ENCODE data around the gene AP2M1.

The AP2M1 gene

GRCh38 chr3:184184546-184185230, 10.0 kb downstream of the AP2M1 start:
- Mint-ChIP-seq H3K36me3 (peaks cover 7% of the 10 kb centered on the region), H3K27me3 (no peaks in the 10 kb centered on the region), H3K4me3 (peak overlapping the region; percentile 99), H3K4me1 (peaks cover 42% of the 10 kb centered on the region), H3K27ac (peak overlapping the region; percentile 98), H3K9me3 (no peaks in the 10 kb centered on the region)

- Mint-ChIP-seq H3K4me1 (peaks cover 48% of the 10 kb centered on the region), H3K27ac (peak overlapping the region; percentile 98), H3K9me3 (no peaks in the 10 kb centered on the region), H3K36me3 (peaks cover 9% of the 10 kb centered on the region), H3K4me3 (peak overlapping the region; percentile 99), H3K27me3 (no peaks in the 10 kb centered on the region)
These were observed 11.0 kb downstream of the AP2M1 start for GRCh38 chr3:184185461-184186183.

DNA sequence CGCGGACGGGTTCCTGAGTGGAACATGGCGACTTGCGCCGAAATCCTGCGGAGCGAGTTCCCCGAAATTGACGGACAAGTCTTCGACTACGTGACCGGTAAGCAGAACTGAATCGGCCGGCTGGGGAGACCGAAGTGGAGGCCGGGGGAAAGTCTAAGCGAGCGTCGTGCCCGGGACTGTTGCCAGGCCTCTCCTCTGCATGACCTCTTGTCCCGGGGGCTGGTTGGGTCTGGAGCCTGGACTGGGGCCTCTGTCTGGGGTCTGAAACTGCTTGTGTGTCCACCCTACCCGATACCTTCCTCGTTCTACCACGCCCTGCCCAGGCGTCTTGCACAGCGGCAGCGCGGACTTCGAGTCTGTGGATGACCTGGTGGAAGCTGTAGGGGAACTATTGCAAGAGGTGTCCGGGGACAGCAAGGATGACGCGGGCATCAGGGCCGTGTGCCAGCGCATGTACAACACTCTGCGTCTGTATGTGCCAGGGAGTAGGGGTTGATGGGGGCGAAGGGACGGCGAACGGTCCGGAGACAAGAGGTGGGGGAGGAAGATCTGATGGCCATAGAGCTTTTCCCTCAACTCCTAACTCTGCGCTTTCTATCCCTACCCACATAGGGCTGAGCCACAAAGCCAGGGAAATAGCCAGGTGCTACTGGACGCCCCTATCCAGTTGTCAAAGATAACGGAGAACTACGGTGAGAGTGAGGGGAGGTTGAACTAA, 11.7 kb downstream of the AP2M1 start, which contains the start of gene ABCF3:
Gene ABCF3, plus strand, starts transcription at position 16 of the 718 bp plus-strand sequence. Its CDS starts 9 bp downstream, at position 25.
- H3K27ac Mint-ChIP-seq: peak within 1 kb of the TSS; percentile 98

DNA sequence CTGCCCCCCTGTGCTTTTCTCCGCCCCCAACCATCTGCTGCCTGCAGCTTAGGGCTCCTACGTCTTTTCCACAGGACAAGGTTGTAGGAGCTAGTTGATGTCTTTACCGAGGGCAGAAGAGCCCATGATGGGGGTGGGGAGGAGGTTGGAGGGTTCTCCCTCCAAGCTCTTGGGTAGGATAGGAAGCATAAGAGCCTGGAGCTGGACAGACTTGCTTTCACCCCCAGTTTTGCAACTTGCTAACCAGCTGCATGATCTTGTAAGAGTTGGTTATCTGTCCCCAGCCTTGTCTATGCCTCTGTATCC, 12.2 kb downstream of the AP2M1 start:
- peaks cover 10% of the 10 kb centered on the region for H3K36me3 Mint-ChIP-seq
- peaks cover 48% of the 10 kb centered on the region for H3K4me1 Mint-ChIP-seq
- peak overlapping the region; percentile 99 for H3K4me3 Mint-ChIP-seq
- no peak overlapping the region for H3K27ac Mint-ChIP-seq
- H3K27me3 Mint-ChIP-seq: no peaks in the 10 kb centered on the region
- no peaks in the 10 kb centered on the region for H3K9me3 Mint-ChIP-seq

More for the DNA sequence above, 11.7 kb downstream of the AP2M1 start, which contains the start of gene ABCF3:
- Mint-ChIP-seq H3K9me3 (no peaks in the 10 kb centered on the region), H3K36me3 (peaks cover 10% of the 10 kb centered on the region), H3K4me3 (peak within 1 kb of the TSS; percentile 99), H3K27me3 (no peaks in the 10 kb centered on the region), H3K4me1 (peaks cover 48% of the 10 kb centered on the region)

DNA sequence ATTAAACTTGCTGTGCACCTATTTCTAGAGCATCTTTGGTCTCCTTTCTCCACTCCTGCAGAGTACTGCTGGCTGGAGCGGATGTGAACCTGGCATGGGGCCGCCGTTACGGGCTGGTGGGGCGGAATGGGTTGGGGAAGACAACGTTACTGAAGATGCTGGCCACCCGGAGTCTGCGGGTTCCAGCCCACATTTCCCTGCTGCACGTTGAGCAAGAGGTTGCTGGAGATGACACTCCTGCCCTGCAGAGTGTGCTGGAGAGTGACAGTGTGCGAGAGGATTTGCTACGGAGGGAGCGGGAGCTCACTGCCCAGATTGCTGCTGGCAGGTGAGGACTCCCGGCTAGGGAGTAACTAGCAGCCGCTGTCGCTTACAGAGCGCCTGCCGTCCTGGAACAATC, 13.4 kb downstream of the AP2M1 start:
- Mint-ChIP-seq H3K4me3 (peak overlapping the region; percentile 99), H3K27ac (no peak overlapping the region), H3K36me3 (peaks cover 9% of the 10 kb centered on the region), H3K9me3 (no peaks in the 10 kb centered on the region), H3K4me1 (peaks cover 48% of the 10 kb centered on the region), H3K27me3 (no peaks in the 10 kb centered on the region)

GRCh38 chr3:184189421-184189820, 14.8 kb downstream of the AP2M1 start:
- peaks cover 10% of the 10 kb centered on the region for H3K36me3 Mint-ChIP-seq
- H3K9me3 Mint-ChIP-seq: no peaks in the 10 kb centered on the region
- H3K27me3 Mint-ChIP-seq: no peaks in the 10 kb centered on the region
- H3K4me3 Mint-ChIP-seq: no peak overlapping the region
- peaks cover 45% of the 10 kb centered on the region for H3K4me1 Mint-ChIP-seq
- H3K27ac Mint-ChIP-seq: no peak overlapping the region

DNA sequence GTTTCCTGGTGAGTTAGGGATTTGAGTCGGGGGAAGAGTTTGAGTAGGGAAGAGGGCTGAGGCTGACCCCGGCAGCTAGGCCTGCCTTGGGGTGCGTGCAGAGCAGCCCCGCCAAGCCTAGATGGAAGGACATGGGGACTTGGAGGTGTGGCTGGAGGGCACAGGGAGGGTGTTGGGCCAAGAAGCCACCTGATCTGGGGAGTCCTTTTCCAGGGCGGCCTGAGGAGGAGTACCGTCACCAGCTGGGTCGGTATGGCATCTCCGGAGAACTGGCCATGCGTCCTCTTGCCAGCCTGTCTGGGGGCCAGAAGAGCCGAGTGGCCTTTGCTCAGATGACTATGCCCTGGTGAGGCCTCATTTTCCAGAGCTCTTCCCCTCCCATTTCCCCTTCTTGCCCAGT, 18.2 kb downstream of the AP2M1 start:
- Mint-ChIP-seq H3K36me3 (peaks cover 10% of the 10 kb centered on the region), H3K4me3 (no peak overlapping the region)

GRCh38 chr3:184193991-184194539, 19.4 kb downstream of the AP2M1 start:
- Mint-ChIP-seq H3K27ac (no peak overlapping the region), H3K9me3 (no peaks in the 10 kb centered on the region), H3K4me1 (peaks cover 6% of the 10 kb centered on the region), H3K4me3 (no peak overlapping the region), H3K27me3 (no peaks in the 10 kb centered on the region), H3K36me3 (peaks cover 8% of the 10 kb centered on the region)

More for the DNA sequence above, 18.2 kb downstream of the AP2M1 start:
- H3K4me1 Mint-ChIP-seq: peaks cover 17% of the 10 kb centered on the region
- no peak overlapping the region for H3K27ac Mint-ChIP-seq
- H3K9me3 Mint-ChIP-seq: no peaks in the 10 kb centered on the region
- H3K27me3 Mint-ChIP-seq: no peaks in the 10 kb centered on the region

- H3K36me3 Mint-ChIP-seq: peaks cover 5% of the 10 kb centered on the region
- H3K4me3 Mint-ChIP-seq: no peak overlapping the region
- no peak overlapping the region for H3K27ac Mint-ChIP-seq
- H3K4me1 Mint-ChIP-seq: no peaks in the 10 kb centered on the region
- H3K9me3 Mint-ChIP-seq: no peaks in the 10 kb centered on the region
- H3K27me3 Mint-ChIP-seq: no peaks in the 10 kb centered on the region
These were observed 21.9 kb downstream of the AP2M1 start for GRCh38 chr3:184196536-184196935.

GRCh38 chr3:184198509-184198908, 23.9 kb downstream of the AP2M1 start:
- no peaks in the 10 kb centered on the region for H3K9me3 Mint-ChIP-seq
- no peaks in the 10 kb centered on the region for H3K27me3 Mint-ChIP-seq
- no peak overlapping the region for H3K4me3 Mint-ChIP-seq
- peaks cover 3% of the 10 kb centered on the region for H3K36me3 Mint-ChIP-seq
- H3K27ac Mint-ChIP-seq: no peak overlapping the region
- H3K4me1 Mint-ChIP-seq: no peaks in the 10 kb centered on the region

DNA sequence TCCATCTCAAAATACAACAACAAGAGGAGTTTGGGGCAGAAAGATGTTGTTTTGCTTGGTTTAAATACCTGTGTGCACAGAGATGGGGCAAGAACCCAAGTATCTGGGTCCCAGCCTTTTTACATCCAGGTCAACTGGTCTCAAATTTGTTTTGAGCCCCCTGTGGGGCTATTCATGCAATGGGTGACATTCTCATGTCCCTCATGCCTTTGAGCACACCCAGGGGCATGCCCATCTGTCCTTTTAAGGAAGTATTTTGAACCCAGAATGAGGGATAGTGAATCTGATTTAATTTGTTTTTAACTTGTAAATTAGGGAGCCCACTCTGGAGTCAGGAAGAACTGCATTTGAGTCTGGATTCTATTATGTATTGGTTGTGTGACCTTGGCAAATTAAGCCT, 26.2 kb downstream of the AP2M1 start:
- Mint-ChIP-seq H3K36me3 (no peaks in the 10 kb centered on the region), H3K27me3 (no peaks in the 10 kb centered on the region), H3K4me3 (no peak overlapping the region), H3K9me3 (no peaks in the 10 kb centered on the region), H3K4me1 (no peaks in the 10 kb centered on the region), H3K27ac (no peak overlapping the region)

DNA sequence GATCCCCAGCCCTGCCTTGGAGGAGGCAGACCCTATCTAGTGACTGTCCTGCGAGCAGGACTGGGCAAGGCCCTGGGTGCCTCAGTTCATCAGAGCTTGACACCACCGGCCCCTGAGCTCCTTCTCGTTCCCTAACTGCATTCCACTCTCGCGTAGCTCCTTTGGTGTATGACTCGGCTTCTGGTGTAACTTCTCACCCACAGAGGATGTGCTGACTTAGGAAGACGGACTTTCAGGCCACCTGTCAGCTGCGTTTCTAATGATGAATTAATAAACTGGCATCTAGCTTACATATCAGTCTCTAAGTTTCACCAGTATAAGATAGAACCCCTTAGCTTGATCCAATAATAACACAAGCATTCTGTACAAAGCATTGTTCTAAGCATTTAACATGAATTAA, 28.9 kb downstream of the AP2M1 start:
- H3K9me3 Mint-ChIP-seq: no peaks in the 10 kb centered on the region
- H3K27me3 Mint-ChIP-seq: peaks cover 9% of the 10 kb centered on the region
- no peaks in the 10 kb centered on the region for H3K36me3 Mint-ChIP-seq
- H3K4me1 Mint-ChIP-seq: no peaks in the 10 kb centered on the region
- H3K27ac Mint-ChIP-seq: no peak overlapping the region
- H3K4me3 Mint-ChIP-seq: no peak overlapping the region

DNA sequence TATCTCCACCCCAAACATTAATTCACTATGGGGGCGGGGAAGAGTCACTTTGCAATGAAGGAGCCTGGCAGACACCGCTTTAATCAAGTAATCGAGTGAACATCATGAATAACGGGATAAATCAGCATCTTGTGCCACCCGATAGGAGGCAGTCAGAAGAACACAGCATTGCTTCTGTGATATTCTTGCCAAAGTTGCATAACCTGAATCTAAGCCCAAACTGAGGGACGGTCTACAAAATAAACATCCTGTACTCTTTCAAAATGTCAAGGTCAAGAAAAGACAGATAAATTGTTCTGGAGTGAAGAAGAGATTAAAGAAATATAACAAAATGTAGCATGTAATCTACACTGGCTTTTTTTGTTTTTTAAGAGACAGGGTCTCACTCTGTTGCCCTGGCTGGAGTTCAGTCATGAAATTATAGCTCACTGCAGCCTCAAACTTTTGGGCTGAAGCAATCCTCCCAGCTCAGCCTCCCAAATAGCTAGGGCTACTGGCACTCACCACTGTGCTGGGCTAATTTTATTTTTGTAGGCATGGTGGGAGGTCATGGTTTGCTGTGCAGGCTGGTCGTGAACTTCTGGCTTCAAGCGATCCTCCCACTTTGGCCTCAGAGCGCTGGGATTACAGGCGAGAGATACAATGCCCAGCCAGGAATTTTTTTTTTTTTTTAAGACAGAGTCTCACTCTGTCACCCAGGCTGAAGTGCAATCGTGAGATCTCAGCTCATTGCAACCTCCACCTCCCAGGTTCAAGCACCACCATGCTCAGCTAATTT, 34.7 kb downstream of the AP2M1 start:
- no peaks in the 10 kb centered on the region for H3K4me1 Mint-ChIP-seq
- no peaks in the 10 kb centered on the region for H3K9me3 Mint-ChIP-seq
- no peak overlapping the region for H3K4me3 Mint-ChIP-seq
- peaks cover 9% of the 10 kb centered on the region for H3K27me3 Mint-ChIP-seq
- H3K27ac Mint-ChIP-seq: no peak overlapping the region
- H3K36me3 Mint-ChIP-seq: no peaks in the 10 kb centered on the region

DNA sequence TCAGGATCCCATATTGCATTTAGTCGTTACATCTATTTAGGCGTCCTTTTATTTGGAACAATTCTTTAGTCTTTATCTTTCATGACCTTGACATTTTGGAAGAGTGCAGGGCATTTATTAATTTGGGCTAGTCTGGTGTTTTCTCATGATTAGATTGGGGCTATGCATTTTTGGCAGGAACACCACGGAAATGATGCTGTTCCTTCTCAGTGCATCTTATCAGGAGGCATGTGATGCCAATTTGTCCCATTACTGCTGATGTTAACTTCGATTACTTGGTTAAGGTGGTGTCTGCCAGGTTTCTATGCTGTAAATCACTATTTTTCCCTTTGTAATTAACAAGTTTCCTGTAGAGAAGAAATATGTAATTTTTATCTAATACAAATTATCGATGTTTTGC, 36.6 kb downstream of the AP2M1 start:
- no peak overlapping the region for H3K4me3 Mint-ChIP-seq
- peaks cover 9% of the 10 kb centered on the region for H3K27me3 Mint-ChIP-seq
- no peak overlapping the region for H3K27ac Mint-ChIP-seq
- H3K9me3 Mint-ChIP-seq: no peaks in the 10 kb centered on the region
- no peaks in the 10 kb centered on the region for H3K36me3 Mint-ChIP-seq
- no peaks in the 10 kb centered on the region for H3K4me1 Mint-ChIP-seq

DNA sequence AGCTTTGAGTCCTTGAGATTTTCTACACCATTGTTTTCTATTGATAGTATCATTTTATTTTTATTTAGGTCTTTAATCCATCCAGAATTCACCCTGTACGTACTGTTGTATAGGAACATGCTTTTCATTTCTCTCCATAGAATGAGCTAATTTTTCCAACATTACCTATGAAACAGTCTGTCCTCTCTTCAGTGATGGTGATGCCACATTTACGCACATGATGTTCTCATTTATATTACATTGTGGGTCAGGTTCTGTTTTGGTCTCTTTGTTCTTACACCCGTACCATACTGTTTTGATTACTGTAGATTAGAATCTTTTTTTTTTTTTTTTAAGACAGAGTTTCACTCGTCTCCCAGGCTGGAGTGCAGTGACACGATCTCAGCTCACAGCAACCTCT, 37.1 kb downstream of the AP2M1 start:
- Mint-ChIP-seq H3K9me3 (no peaks in the 10 kb centered on the region), H3K4me1 (no peaks in the 10 kb centered on the region), H3K36me3 (no peaks in the 10 kb centered on the region), H3K4me3 (no peak overlapping the region), H3K27ac (no peak overlapping the region), H3K27me3 (peaks cover 5% of the 10 kb centered on the region)
